NT2/D1 (cell line): ENCODE measurements around the gene BCCIP.

Experiments used
- SUZ12 ChIP-seq: IDR thresholded peaks from 2 replicates; pipeline ENCODE4 v1.6.1; 2011; ENCODE audit not compliant: insufficient read length, insufficient read depth; ENCODE audit errors: extremely low read depth
- YY1 ChIP-seq: IDR thresholded peaks from 2 replicates; pipeline ENCODE4 v1.6.1; 2011; ENCODE audit not compliant: insufficient read length, insufficient read depth
- ZNF274 ChIP-seq: IDR thresholded peaks from 2 replicates; pipeline ENCODE4 v1.6.1; 2011; ENCODE audit warnings: mild to moderate bottlenecking, low read depth, low read length

GRCh38 chr10:125801574-125801973, 21.8 kb upstream of the BCCIP start:
- TF ChIP-seq YY1 (no peak), ZNF274 (no peak), SUZ12 (no peak)
